ENCODE results near the gene NAALADL2.

DNA sequence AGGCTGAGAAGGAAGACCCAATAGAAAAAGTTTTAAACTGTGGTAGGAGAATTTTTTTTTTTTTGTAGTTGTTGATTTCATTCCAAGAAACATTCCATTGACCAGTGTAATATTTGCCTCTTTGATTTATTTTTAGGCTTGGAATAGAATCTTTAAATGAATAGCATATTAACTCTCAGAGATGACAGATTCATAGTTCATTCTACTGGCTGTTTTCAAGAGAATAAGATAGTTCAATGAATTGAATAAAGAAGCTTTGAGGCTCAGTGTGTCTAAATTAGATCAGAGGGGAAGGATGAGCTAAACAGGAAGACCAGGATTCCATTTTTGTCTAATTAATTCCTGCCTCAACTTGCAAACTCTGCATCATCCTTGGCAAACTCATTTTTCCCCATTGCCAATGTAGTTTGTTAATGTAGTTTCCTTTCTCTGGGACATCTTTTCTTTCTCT is 98.4 kb downstream of the NAALADL2 start:
- TF ChIP-seq, protein P1, sequence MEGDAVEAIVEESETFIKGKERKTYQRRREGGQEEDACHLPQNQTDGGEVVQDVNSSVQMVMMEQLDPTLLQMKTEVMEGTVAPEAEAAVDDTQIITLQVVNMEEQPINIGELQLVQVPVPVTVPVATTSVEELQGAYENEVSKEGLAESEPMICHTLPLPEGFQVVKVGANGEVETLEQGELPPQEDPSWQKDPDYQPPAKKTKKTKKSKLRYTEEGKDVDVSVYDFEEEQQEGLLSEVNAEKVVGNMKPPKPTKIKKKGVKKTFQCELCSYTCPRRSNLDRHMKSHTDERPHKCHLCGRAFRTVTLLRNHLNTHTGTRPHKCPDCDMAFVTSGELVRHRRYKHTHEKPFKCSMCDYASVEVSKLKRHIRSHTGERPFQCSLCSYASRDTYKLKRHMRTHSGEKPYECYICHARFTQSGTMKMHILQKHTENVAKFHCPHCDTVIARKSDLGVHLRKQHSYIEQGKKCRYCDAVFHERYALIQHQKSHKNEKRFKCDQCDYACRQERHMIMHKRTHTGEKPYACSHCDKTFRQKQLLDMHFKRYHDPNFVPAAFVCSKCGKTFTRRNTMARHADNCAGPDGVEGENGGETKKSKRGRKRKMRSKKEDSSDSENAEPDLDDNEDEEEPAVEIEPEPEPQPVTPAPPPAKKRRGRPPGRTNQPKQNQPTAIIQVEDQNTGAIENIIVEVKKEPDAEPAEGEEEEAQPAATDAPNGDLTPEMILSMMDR (IDR thresholded peaks at IDR 0.05; ENCODE audit: low read depth, low read length, missing input control), result no peak
- TF ChIP-seq EGR1 (IDR thresholded peaks at IDR 0.05; ENCODE audit: low read depth in 2 of 2), result no peak
- TF ChIP-seq RAD21 (IDR thresholded peaks at IDR 0.05), result no peak
- TF ChIP-seq, protein P2, sequence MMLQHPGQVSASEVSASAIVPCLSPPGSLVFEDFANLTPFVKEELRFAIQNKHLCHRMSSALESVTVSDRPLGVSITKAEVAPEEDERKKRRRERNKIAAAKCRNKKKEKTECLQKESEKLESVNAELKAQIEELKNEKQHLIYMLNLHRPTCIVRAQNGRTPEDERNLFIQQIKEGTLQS (IDR thresholded peaks at IDR 0.05), result no peak
- no peak for TF ChIP-seq GABPA (IDR thresholded peaks at IDR 0.05 in 1 of 2, conservative IDR thresholded peaks at IDR 0.05 in 1 of 2)
- TF ChIP-seq RXRA (IDR thresholded peaks at IDR 0.05), result no peak
- TF ChIP-seq, protein P3, sequence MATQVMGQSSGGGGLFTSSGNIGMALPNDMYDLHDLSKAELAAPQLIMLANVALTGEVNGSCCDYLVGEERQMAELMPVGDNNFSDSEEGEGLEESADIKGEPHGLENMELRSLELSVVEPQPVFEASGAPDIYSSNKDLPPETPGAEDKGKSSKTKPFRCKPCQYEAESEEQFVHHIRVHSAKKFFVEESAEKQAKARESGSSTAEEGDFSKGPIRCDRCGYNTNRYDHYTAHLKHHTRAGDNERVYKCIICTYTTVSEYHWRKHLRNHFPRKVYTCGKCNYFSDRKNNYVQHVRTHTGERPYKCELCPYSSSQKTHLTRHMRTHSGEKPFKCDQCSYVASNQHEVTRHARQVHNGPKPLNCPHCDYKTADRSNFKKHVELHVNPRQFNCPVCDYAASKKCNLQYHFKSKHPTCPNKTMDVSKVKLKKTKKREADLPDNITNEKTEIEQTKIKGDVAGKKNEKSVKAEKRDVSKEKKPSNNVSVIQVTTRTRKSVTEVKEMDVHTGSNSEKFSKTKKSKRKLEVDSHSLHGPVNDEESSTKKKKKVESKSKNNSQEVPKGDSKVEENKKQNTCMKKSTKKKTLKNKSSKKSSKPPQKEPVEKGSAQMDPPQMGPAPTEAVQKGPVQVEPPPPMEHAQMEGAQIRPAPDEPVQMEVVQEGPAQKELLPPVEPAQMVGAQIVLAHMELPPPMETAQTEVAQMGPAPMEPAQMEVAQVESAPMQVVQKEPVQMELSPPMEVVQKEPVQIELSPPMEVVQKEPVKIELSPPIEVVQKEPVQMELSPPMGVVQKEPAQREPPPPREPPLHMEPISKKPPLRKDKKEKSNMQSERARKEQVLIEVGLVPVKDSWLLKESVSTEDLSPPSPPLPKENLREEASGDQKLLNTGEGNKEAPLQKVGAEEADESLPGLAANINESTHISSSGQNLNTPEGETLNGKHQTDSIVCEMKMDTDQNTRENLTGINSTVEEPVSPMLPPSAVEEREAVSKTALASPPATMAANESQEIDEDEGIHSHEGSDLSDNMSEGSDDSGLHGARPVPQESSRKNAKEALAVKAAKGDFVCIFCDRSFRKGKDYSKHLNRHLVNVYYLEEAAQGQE (IDR thresholded peaks at IDR 0.05), result no peak
- TF ChIP-seq SP1 (IDR thresholded peaks at IDR 0.05), result no peak
- no peak for TF ChIP-seq YY1 (IDR thresholded peaks at IDR 0.05)
- no peak for TF ChIP-seq JUND (IDR thresholded peaks at IDR 0.05)

All from liver (tissue), 3 donors.